Measurements from ENCODE around the gene STRIP1.

The STRIP1 gene

DNA sequence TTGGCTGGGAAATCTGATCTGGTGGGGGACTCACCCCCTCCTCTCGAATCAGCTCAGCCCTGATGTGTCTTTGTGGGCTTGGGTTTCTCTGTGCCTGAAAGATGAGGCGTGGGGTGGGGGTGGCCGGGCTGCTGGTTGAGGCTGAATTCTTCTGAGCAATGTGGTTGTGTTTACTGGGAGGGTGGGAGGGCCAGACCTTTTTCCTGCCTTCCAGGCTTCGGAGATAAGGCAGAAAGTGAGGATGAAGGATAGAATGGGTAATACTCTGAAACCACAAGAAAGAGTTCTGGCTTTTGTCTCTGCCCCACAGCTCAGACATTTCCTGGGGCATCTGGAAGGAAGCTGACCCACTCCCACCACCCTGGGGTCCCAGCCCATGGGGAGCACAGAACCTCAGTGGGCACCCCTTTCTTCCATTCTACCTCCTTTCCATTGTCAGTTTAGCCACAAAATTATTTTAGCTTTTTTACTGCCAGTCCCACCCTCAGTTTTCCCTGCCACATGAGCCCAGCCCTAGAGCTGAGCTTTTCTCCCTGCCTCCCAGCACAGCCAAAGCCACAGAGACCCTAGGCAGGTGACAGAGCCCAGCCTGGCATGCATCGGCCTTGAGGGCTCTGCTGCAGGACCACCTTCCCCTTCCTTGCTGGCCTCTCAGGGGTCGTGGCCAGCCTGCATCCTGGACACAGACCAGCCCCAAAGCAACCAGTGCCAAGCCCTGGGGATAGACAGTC lies 24.9 kb downstream of the STRIP1 start:
- peak overlapping the region in 2 of 3 experiments; percentile 9 to 31 for H3K27ac Mint-ChIP-seq
- H3K27me3 Mint-ChIP-seq (ENCODE audit: low read depth), result peaks cover 12% of the 10 kb centered on the region
- peak overlapping the region in 1 of 3 experiments; percentile 19 for H3K4me3 Mint-ChIP-seq
- H3K36me3 Mint-ChIP-seq (ENCODE audit: low read depth), result peaks cover 50% of the 10 kb centered on the region
- H3K4me1 Mint-ChIP-seq, result peaks cover 31% of the 10 kb centered on the region
- TF ChIP-seq, protein P1, sequence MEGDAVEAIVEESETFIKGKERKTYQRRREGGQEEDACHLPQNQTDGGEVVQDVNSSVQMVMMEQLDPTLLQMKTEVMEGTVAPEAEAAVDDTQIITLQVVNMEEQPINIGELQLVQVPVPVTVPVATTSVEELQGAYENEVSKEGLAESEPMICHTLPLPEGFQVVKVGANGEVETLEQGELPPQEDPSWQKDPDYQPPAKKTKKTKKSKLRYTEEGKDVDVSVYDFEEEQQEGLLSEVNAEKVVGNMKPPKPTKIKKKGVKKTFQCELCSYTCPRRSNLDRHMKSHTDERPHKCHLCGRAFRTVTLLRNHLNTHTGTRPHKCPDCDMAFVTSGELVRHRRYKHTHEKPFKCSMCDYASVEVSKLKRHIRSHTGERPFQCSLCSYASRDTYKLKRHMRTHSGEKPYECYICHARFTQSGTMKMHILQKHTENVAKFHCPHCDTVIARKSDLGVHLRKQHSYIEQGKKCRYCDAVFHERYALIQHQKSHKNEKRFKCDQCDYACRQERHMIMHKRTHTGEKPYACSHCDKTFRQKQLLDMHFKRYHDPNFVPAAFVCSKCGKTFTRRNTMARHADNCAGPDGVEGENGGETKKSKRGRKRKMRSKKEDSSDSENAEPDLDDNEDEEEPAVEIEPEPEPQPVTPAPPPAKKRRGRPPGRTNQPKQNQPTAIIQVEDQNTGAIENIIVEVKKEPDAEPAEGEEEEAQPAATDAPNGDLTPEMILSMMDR (IDR thresholded peaks at IDR 0.05; ENCODE audit: unreplicated experiment in 3 of 3), result no peak
- no peaks in the 10 kb centered on the region for H3K9me3 Mint-ChIP-seq

DNA sequence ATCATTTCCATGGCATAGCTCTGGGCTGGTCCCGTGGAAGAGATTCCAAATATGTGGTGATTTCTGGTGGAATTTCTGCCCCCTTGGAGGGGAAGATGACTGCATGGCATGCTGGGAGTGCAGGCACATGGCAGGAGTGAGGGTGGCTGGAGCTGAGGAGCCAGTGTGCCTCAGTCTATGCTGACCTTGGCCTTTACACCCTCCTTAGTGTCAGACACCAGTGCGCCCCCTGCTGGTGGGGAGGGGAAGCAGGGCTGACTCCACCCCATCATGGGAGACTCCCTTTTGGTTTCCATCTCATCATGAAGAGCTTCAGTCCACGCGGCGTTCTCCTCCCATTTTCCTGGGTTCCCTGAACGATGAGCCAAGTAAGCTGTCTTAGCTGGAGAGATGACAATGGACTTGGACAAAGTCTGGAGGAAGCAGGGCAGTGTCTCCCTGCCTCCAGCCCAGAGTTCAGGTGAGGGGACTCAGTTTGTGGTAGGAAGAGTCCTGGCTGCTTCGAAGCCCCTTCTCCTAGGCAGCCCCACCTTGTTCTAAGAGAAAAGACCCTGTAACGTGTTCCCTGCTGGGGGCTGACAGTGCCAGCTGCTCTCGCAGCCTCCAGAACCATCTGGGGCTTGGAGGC lies 25.7 kb downstream of the STRIP1 start:
- Mint-ChIP-seq H3K4me1 (peaks cover 31% of the 10 kb centered on the region), H3K9me3 (no peaks in the 10 kb centered on the region), H3K4me3 (no peak overlapping the region), H3K27me3 (ENCODE audit: low read depth) (peaks cover 20% of the 10 kb centered on the region), H3K36me3 (ENCODE audit: low read depth) (peaks cover 45% of the 10 kb centered on the region), H3K27ac (no peak overlapping the region)
- TF ChIP-seq, protein P1 (IDR thresholded peaks at IDR 0.05; ENCODE audit: unreplicated experiment in 3 of 3), result peak; percentile 42 to 58 (median 54)

DNA sequence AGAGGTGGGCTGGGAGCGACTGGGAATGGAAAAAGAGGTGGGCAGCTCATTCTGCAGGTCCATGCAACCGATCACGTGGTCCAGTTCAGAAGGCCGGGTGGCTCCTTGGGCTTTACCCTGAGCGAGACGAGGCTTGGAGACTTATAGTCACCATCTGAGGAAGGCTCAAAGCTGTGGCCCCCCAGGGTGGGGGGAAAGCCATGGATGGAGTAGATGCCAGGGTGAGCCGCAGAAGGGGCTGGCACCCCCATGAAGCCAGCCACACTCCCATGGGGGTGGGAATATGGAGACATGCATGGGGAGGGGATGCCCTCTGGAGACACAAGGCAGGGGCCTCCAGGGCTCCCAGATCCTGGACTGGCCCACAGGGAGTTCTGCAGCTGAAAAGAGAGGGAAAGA lies 26.2 kb downstream of the STRIP1 start:
- Mint-ChIP-seq H3K36me3 (ENCODE audit: low read depth) (peaks cover 40% of the 10 kb centered on the region), H3K9me3 (no peaks in the 10 kb centered on the region), H3K27ac (no peak overlapping the region), H3K4me1 (peaks cover 31% of the 10 kb centered on the region), H3K27me3 (ENCODE audit: low read depth) (peaks cover 25% of the 10 kb centered on the region), H3K4me3 (no peak overlapping the region)
- TF ChIP-seq, protein P1 (IDR thresholded peaks at IDR 0.05; ENCODE audit: unreplicated experiment in 3 of 3), result no peak

DNA sequence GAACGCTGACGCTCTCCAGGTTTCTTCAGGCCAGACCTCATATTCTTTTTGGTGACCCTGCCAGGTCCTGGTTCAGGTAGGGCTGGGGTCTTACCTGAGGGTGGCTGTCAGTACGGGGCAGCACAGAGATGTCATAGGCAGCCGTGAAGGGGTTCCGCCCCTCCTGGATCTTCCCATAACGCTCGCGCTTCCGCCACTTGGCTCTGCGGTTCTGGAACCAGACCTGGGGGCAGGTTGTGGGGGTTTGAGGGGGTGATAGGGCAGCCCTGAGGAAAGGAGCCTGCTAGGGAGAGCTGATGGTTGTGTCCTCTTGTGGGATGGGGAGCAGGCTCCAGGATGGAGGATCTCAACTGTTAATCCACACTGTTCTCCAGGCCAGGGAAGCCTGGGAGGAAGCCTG lies 26.9 kb downstream of the STRIP1 start:
- no peak overlapping the region for H3K4me3 Mint-ChIP-seq
- TF ChIP-seq, protein P1 (IDR thresholded peaks at IDR 0.05; ENCODE audit: unreplicated experiment in 3 of 3), result no peak
- peaks cover 31% of the 10 kb centered on the region for H3K4me1 Mint-ChIP-seq
- H3K9me3 Mint-ChIP-seq, result no peaks in the 10 kb centered on the region
- peaks cover 32% of the 10 kb centered on the region for H3K27me3 Mint-ChIP-seq (ENCODE audit: low read depth)
- peaks cover 33% of the 10 kb centered on the region for H3K36me3 Mint-ChIP-seq (ENCODE audit: low read depth)
- no peak overlapping the region for H3K27ac Mint-ChIP-seq

DNA sequence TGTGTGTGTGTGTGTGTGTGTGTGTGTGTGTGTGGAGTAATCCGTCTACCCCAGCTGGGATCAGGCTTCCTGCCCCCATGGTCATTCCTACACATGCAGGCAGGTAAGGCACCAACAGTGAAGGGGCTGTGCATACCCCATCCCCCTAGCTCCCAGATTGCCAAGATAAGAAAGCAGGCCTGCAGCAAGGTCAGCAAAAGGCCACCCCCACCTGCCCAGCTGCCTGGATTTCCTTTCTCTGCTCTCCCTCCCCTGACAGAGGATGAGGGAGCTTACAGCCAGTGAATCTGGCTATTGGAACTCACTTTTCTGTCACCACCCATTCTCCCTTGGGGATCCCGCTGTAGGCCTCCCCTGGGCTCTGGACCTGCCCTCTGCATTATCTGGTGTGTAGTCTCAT lies 28.2 kb downstream of the STRIP1 start:
- H3K36me3 Mint-ChIP-seq (ENCODE audit: low read depth), result peaks cover 23% of the 10 kb centered on the region
- no peaks in the 10 kb centered on the region for H3K9me3 Mint-ChIP-seq
- peaks cover 29% of the 10 kb centered on the region for H3K4me1 Mint-ChIP-seq
- no peak overlapping the region for H3K4me3 Mint-ChIP-seq
- peaks cover 45% of the 10 kb centered on the region for H3K27me3 Mint-ChIP-seq (ENCODE audit: low read depth)
- TF ChIP-seq, protein P1 (IDR thresholded peaks at IDR 0.05; ENCODE audit: unreplicated experiment in 3 of 3), result no peak
- no peak overlapping the region for H3K27ac Mint-ChIP-seq
